H1 (cell line): Measurements from ENCODE around the gene LHPP. TPM values are rescaled to one million over a fixed set of nuclear protein-coding genes. Genes with fewer than 3 reads are reported as not detected.

ENCODE experiments used
- KDM5A ChIP-seq: fragments of 200-600 bp; IDR thresholded peaks from 2 replicates; pipeline ENCODE4 v1.7.1; 2012; ENCODE audit warnings: mild to moderate bottlenecking, low read length, inconsistent platforms, mixed read lengths
- POLR2A ChIP-seq, 2 experiments: IDR thresholded peaks; 1 replicate in 1 of 2; 2 replicates in 1 of 2; pipeline ENCODE4 v1.6.1; 2011; ENCODE audit warnings: low read depth in 2 of 2, low read length in 2 of 2, mild to moderate bottlenecking in 2 of 2; ENCODE audit errors: control extremely low read depth in 1 of 2
- polyA plus RNA-seq, 7 experiments: library from polyadenylated mRNA; depleted of rRNA in 3 of 7; stranded (reverse) in 5 of 7; unstranded in 2 of 7; fragments of >200 nt in 5 of 7; fragments of 200-250 nt in 2 of 7; gene quantifications; 1 replicate in 5 of 7; 2 replicates in 1 of 7; 4 replicates in 1 of 7; pipeline versions ENCODE4 v1.2.1 to v1.2.3, GENCODE V29; 2011 to 2013; ENCODE audit warnings: missing spikeins in 2 of 7, mixed read lengths in 2 of 7
- total RNA-seq: library from RNA; stranded (reverse); fragmentation: NEBNext Ultra II Directional; extraction: Animal tissue kit (Norgen Biotek cat#: 25700); gene quantifications from 2 replicates; pipeline ENCODE4 v1.2.1, GENCODE V29; 2021
- TF ChIP-seq, protein P1 (sequence below): IDR thresholded peaks from 2 replicates; pipeline ENCODE4 v1.6.1; 2012; ENCODE audit warnings: inconsistent platforms

The LHPP gene
- total and polyA plus RNA-seq, 2 of the 8 experiments (the other 6 are each of a cell fraction or from before 2014, with no cell fraction given) = 26.0 to 45.0 TPM

DNA sequence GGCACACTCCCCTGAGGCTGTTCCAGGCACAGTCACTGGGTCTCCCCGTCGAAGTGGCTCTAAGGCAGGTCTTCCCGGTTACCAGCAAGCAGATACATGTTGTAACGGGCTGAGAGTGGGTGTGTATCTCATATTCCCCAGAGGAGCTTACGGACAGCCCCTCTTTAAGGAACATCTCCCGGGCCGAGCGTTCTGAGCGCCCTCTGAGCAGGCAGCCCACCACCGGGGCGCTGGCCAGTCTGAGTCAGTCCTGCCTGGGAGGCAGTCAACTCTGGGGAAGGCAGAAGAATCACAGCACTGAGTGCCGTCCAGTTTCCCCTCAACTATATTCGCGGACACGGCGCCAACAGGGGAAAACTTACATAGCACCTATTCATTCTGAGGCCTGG, 117.4 kb downstream of the LHPP start (continued):
- TF ChIP-seq, protein P1, sequence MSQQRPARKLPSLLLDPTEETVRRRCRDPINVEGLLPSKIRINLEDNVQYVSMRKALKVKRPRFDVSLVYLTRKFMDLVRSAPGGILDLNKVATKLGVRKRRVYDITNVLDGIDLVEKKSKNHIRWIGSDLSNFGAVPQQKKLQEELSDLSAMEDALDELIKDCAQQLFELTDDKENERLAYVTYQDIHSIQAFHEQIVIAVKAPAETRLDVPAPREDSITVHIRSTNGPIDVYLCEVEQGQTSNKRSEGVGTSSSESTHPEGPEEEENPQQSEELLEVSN = no peak
- TF ChIP-seq KDM5A = no peak
- no peak for TF ChIP-seq POLR2A (IDR thresholded peaks at IDR 0.05; ENCODE audit: control extremely low read depth in 1 of 2, low read depth in 2 of 2, low read length in 2 of 2)
